Measurements from ENCODE around the gene KRT6C. TPM values are rescaled to one million over a fixed set of nuclear protein-coding genes. Genes with fewer than 3 reads are reported as not detected.
"Not testable (repeated sequence)": the region's sequence is repeated elsewhere in the genome, so short reads cannot be mapped to it uniquely, and the experiment has no call there.

The KRT6C gene
- total RNA-seq, 1 donor from 2014 or later, result not detected

- DNase-seq (ENCODE audit: low read depth, low spot score), result no peak
- no peaks in the 10 kb centered on the region for H3K36me3 Mint-ChIP-seq (ENCODE audit: low read depth)
- no peak overlapping the region for H3K4me3 Mint-ChIP-seq
- H3K27me3 Mint-ChIP-seq (ENCODE audit: low read depth), result peaks cover 52% of the 10 kb centered on the region
- H3K9me3 Mint-ChIP-seq, result peaks cover 10% of the 10 kb centered on the region
- no peak overlapping the region for H3K27ac Mint-ChIP-seq (ENCODE audit: unreplicated experiment)
- H3K4me1 Mint-ChIP-seq, result no peaks in the 10 kb centered on the region
- TF ChIP-seq CTCF (conservative IDR thresholded peaks at IDR 0.05), result no peak
Observed at GRCh38 chr12:52488736-52489135, 15.1 kb upstream of the KRT6C start.

DNA sequence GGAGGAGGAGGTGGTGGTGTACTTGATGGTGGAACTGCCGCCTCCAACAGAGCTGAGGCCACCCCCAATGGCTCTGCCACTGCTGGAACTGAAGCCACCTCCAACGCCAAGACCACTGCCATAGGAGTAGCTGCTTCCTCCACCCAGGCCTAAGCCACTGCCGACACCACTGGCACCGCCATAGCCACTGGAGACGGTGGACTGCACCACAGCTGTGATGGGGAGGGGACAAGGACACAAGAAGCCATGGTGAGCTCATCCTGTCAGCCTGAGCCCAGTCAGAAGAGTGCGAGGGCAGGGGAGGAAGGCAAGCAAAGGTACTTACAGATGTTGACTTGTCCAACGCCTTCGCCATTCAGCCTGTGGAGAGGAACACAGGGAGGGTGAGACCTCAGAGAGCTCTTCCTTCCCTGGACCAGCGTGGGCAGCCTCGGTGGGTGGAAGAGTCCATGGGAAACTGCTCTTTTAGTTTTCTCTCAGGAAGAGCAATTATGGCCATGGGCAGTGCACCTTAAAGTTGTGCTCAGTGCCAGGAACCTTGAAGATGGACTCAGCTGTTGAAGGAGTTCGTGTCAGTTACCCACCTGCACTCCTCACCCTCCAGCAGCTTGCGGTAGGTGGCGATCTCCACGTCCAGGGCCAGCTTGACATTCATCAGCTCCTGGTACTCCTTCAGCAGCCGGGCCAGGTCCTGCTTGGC is 14.3 kb upstream of the KRT6C start:
- H3K27me3 Mint-ChIP-seq (ENCODE audit: low read depth), result peaks cover 58% of the 10 kb centered on the region
- not testable (repeated sequence) for H3K4me1 Mint-ChIP-seq; DNase-seq (ENCODE audit: low read depth, low spot score)

DNA sequence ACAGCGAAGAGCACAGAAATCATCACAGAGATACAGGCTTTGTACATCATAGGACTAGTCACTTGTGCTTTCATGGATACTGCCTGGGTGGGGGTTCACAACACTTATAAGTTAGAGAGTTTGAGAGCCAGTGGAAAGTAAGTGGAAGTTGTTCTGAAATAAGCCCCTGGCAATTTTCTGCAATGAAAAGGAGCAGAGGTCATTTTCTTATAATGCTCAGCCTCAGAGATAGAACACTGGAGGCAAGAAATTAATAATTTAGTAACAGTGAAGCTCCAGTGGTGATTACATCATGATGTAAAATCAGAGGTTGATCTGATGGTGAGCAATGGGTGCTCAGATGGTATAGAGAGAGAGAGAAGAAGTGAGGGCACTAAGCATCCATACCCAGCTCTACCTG is 13.6 kb upstream of the KRT6C start:
- no peak for TF ChIP-seq CTCF (conservative IDR thresholded peaks at IDR 0.05)
- H3K36me3 Mint-ChIP-seq (ENCODE audit: low read depth), result no peaks in the 10 kb centered on the region
- H3K27me3 Mint-ChIP-seq (ENCODE audit: low read depth), result peaks cover 60% of the 10 kb centered on the region
- no peaks in the 10 kb centered on the region for H3K4me1 Mint-ChIP-seq
- H3K9me3 Mint-ChIP-seq, result peaks cover 17% of the 10 kb centered on the region
- H3K27ac Mint-ChIP-seq (ENCODE audit: unreplicated experiment), result no peak overlapping the region
- no peak overlapping the region for H3K4me3 Mint-ChIP-seq
- DNase-seq (ENCODE audit: low read depth, low spot score), result no peak

More for the DNA sequence above, 14.3 kb upstream of the KRT6C start:
- H3K36me3 Mint-ChIP-seq (ENCODE audit: low read depth); H3K27ac Mint-ChIP-seq (ENCODE audit: unreplicated experiment); H3K4me3 Mint-ChIP-seq: not testable (repeated sequence)
- H3K9me3 Mint-ChIP-seq, result peaks cover 14% of the 10 kb centered on the region

DNA sequence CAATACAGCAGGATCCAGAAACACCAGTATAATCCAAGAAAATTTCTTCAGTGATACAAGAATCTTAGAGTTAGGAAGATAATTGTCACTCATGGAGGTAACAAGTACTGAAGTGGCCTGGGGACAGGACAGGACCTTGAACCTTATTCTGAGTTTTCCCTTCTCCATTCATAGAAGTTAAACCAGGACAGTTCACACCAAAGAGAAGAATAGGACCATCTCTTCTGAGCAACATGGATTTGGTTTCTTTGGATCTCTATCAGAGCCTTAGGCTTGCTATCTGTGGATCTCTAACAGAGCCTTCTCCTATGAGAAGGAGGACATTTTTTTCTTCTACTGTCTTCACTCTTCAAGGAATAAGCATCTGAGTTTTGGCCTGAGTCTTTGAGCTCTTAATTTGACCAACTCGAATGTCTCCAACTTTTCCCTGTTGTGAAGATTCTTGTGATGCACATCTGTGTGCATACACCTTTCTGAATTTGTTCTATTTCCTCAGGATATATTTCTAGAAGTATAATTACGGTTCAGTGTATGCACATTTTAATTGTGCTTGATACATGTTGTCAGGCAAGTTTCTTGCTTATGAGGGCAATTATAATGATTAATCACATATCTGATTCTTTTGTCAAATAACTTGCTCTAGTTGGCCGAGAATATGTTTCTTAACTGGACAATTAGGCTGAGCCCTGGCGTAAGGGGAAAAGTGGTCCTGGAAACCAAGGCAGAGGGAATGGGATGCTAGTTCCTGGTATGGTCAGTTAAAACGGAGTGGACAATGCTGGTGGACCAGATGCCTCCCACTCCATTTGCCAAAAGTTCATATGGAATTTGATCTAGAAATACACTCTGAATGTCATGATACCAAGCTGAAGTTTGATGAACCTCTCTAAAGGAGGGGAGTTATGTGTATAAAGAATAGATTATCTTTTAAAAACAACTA is 12.8 kb upstream of the KRT6C start:
- TF ChIP-seq CTCF (conservative IDR thresholded peaks at IDR 0.05), result no peak
- Mint-ChIP-seq H3K4me1 (no peaks in the 10 kb centered on the region), H3K4me3 (no peak overlapping the region), H3K27ac (ENCODE audit: unreplicated experiment) (no peak overlapping the region), H3K36me3 (ENCODE audit: low read depth) (no peaks in the 10 kb centered on the region), H3K9me3 (peaks cover 17% of the 10 kb centered on the region), H3K27me3 (ENCODE audit: low read depth) (peaks cover 58% of the 10 kb centered on the region)
- DNase-seq (ENCODE audit: low read depth, low spot score), result no peak

- Mint-ChIP-seq H3K4me1 (no peaks in the 10 kb centered on the region), H3K27me3 (ENCODE audit: low read depth) (peaks cover 32% of the 10 kb centered on the region), H3K36me3 (ENCODE audit: low read depth) (no peaks in the 10 kb centered on the region), H3K9me3 (peaks cover 22% of the 10 kb centered on the region), H3K27ac (ENCODE audit: unreplicated experiment) (no peak overlapping the region), H3K4me3 (no peak overlapping the region)
- no peak for DNase-seq (ENCODE audit: low read depth, low spot score)
- no peak for TF ChIP-seq CTCF (conservative IDR thresholded peaks at IDR 0.05)
Observed at GRCh38 chr12:52480073-52480472, 6.5 kb upstream of the KRT6C start.

DNA sequence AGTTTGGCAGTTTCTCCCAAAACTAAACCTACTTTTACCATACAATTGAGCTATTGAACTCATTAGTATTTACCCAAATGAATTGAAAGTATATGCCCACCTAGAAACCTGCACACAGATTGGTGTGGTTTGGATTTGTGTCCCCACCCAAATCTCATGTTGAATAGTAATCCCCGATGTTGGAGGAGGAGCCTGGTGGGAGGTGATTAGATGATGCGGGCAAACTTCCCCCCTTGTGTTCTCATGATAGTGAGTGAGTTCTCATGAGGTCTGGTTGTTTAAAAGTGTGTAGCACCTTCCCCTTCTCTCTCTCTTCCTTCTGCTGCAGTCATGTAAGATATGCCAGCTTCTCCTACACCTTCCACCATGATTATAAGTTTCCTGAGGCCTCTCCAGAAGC is 4.0 kb upstream of the KRT6C start:
- no peak overlapping the region for H3K27ac Mint-ChIP-seq (ENCODE audit: unreplicated experiment)
- TF ChIP-seq CTCF (conservative IDR thresholded peaks at IDR 0.05), result no peak
- H3K9me3 Mint-ChIP-seq, result peaks cover 12% of the 10 kb centered on the region
- H3K4me3 Mint-ChIP-seq, result no peak overlapping the region
- H3K36me3 Mint-ChIP-seq (ENCODE audit: low read depth), result no peaks in the 10 kb centered on the region
- no peak for DNase-seq (ENCODE audit: low read depth, low spot score)
- peaks cover 15% of the 10 kb centered on the region for H3K27me3 Mint-ChIP-seq (ENCODE audit: low read depth)
- no peaks in the 10 kb centered on the region for H3K4me1 Mint-ChIP-seq

All from neural crest cell (in vitro differentiated cells).